Panc1 (cell line): Measurements from ENCODE around the gene FRK. TPM values are rescaled to one million over a fixed set of nuclear protein-coding genes. Genes with fewer than 3 reads are reported as not detected.

Source experiments
- ATAC-seq: fragments of 200-7000 bp; cut with Tn5 transposase; 2 replicates; pipeline ENCODE4 v1.9.1; 2020; ENCODE audit warnings: mild to moderate bottlenecking, moderate library complexity
- BruUV-seq: library from RNA; stranded (reverse); fragments of 400-500 nt; replicated peaks from 2 replicates; lab custom pipeline; 2021; lab: Mats Ljungman, UMichigan
- CTCF ChIA-PET: fragments of 300-600 bp; sonication (Branson Sonifier 250); formaldehyde crosslinking; loops from one replicate; lab custom pipeline; 2022; ENCODE audit warnings: antibody characterized with exemption; lab: Charles Lee
- POLR2A ChIA-PET: fragments of 300-600 bp; sonication (Branson Sonifier 250); formaldehyde crosslinking; loops from one replicate; lab custom pipeline; 2022; ENCODE audit warnings: antibody characterized with exemption; lab: Charles Lee
- DNase-seq: peaks from one replicate; pipeline ENCODE4 v3.0.0-alpha.2; 2010; ENCODE audit warnings: low read depth, low spot score
- H3K27ac ChIP-seq: 2 replicates; pipeline ENCODE4 v1.5.1; 2011; ENCODE audit warnings: mild to moderate bottlenecking, low read length, inconsistent platforms
- H3K27me3 ChIP-seq: fragments of 200-500 bp; sonication (Bioruptor generic); 2 replicates; pipeline ENCODE4 v1.6.0; 2014; ENCODE audit warnings: low read length, inconsistent platforms; ENCODE audit not compliant: control insufficient read depth, insufficient read depth
- H3K36me3 ChIP-seq: fragments of 200-500 bp; sonication (Bioruptor generic); 2 replicates; pipeline ENCODE4 v1.5.1; 2014; ENCODE audit warnings: inconsistent platforms, mild to moderate bottlenecking, low read length, moderate library complexity; ENCODE audit not compliant: control insufficient read depth, insufficient read depth
- H3K4me1 ChIP-seq: 2 replicates; pipeline ENCODE4 v1.5.1; 2011; ENCODE audit warnings: inconsistent platforms, mild to moderate bottlenecking, low read length, moderate library complexity; ENCODE audit not compliant: control insufficient read depth, insufficient read depth
- H3K4me3 ChIP-seq, 2 experiments: 2 replicates each; pipeline ENCODE4 v1.5.1; 2011 to 2012; ENCODE audit warnings: low read depth in 2 of 2, low read length in 2 of 2, mild to moderate bottlenecking in 2 of 2, inconsistent platforms in 1 of 2, moderate library complexity in 1 of 2
- H3K9me3 ChIP-seq: fragments of 200-500 bp; sonication (Bioruptor generic); 2 replicates; pipeline ENCODE4 v1.5.1; 2014; ENCODE audit warnings: low read depth, mild to moderate bottlenecking, inconsistent platforms, low read length, moderate library complexity; ENCODE audit not compliant: control insufficient read depth, insufficient read depth
- CTCF ChIP-seq: fragments of 450-650 bp; IDR thresholded peaks from 2 replicates; pipeline ENCODE4 v1.5.1; 2017; ENCODE audit warnings: mild to moderate bottlenecking
- POLR2AphosphoS5 ChIP-seq: IDR thresholded peaks from 2 replicates; pipeline ENCODE4 v1.6.1; 2012; ENCODE audit warnings: mild to moderate bottlenecking, low read depth, low read length, moderate library complexity
- REST ChIP-seq, 2 experiments: IDR thresholded peaks; 2 replicates each; pipeline ENCODE4 v1.6.1; 2011 to 2012; ENCODE audit warnings: low read depth in 2 of 2, control low read depth in 1 of 2, low read length in 1 of 2, mild to moderate bottlenecking in 1 of 2, moderate library complexity in 1 of 2; ENCODE audit not compliant: insufficient read depth in 1 of 2
- SIN3A ChIP-seq: IDR thresholded peaks from 2 replicates; pipeline ENCODE4 v1.6.1; 2012; ENCODE audit warnings: low read depth, mild to moderate bottlenecking, low read length, moderate library complexity, borderline replicate concordance; ENCODE audit not compliant: insufficient read depth
- TCF7L2 ChIP-seq: IDR thresholded peaks from 2 replicates; pipeline ENCODE4 v1.6.1; 2011; ENCODE audit warnings: mild to moderate bottlenecking, low read depth, low read length, inconsistent platforms
- in situ Hi-C: cut with HindIII; loops from 2 replicates; pipeline ENCODE4 v1.10.0; 2016; ENCODE audit warnings: low sequenced_read_pairs, low pct_unique_long_range_greater_than_20kb
- intact Hi-C: fragments of 100-400 bp; cut with micrococcal nuclease; formaldehyde crosslinking; loops from one replicate; pipeline ENCODE4 v1.10.0; 2022; ENCODE audit not compliant: unreplicated experiment
- total RNA-seq: library from RNA; stranded (reverse); gene quantifications from one replicate; pipeline ENCODE4 v1.2.1, GENCODE V29; 2021; ENCODE audit not compliant: unreplicated experiment

The FRK gene
- total RNA-seq, 1 experiment from 2014 or later: 2.5 TPM

DNA sequence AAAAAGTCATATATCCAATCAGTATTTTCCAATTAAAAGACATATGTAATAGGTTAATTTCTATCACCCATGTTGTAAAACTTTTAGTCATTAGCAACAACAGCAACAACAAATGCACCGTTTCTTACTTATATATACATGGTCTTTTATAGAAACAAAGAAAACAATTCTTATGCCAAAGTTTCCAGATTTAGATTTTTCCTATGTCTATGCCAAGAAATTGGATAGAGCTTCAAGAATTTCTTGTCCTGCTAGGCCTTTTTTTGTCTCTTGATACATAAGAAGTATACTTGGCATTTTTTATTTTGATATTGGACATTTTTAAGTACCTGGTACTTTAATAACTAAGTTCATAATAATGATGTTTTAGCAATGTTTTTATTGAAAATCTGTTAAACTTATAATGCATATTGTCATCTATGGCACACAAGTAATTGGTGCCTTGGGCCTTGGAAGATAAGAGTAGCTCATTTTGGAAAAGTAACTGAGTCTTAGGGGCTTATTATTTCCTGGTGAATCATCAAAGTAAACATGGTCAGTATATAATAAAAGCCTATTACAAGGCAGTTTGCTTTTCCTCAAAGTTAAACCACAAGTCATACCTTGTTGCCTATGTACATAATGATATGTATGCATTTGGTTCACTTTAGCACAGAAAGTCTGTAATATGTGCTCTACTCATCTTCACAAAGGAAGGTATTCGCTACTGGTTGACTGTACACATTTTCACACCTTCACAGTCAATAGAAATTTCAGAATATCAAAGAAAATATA is 10.1 kb upstream of the FRK start:
- intact Hi-C loops (no loop called here), in situ Hi-C loops (no loop called here)
- CTCF ChIA-PET: no interaction called here
- Histone ChIP-seq H3K27me3 (no peaks in the 10 kb centered on the region; the same call in 1 of the 2 replicates), H3K4me1 (peaks cover 8% of the 10 kb centered on the region; the same call in 1 of the 2 replicates), H3K9me3 (no peaks in the 10 kb centered on the region), H3K36me3 (no peaks in the 10 kb centered on the region), H3K27ac (no peak overlapping the region), H3K4me3 (no peak overlapping the region)
- ATAC-seq (peak; percentile 68), DNase-seq (no peak)
- POLR2A ChIA-PET: no interaction called here
- no TSS peak for BruUV-seq
- TF ChIP-seq POLR2AphosphoS5 (no peak), SIN3A (no peak), TCF7L2 (no peak), CTCF (no peak), REST (IDR thresholded peaks at IDR 0.05; ENCODE audit: insufficient read depth in 1 of 2, low read depth in 2 of 2, low read length in 1 of 2) (no peak)

- peaks cover 8% of the 10 kb centered on the region; the same call in 1 of the 2 replicates for H3K4me1 ChIP-seq
- H3K27ac ChIP-seq: no peak overlapping the region
- CTCF ChIA-PET: no interaction called here
- no peaks in the 10 kb centered on the region for H3K36me3 ChIP-seq
- POLR2A ChIA-PET: no interaction called here
- intact Hi-C loops (no loop called here), in situ Hi-C loops (no loop called here)
- no peak for ATAC-seq
- BruUV-seq: no TSS peak
- TF ChIP-seq REST (IDR thresholded peaks at IDR 0.05; ENCODE audit: insufficient read depth in 1 of 2, low read depth in 2 of 2, low read length in 1 of 2): no peak
- no peak for TF ChIP-seq POLR2AphosphoS5
- TF ChIP-seq CTCF: no peak
- TF ChIP-seq TCF7L2: no peak
- TF ChIP-seq SIN3A: no peak
- DNase-seq: no peak
- no peaks in the 10 kb centered on the region for H3K9me3 ChIP-seq
- no peaks in the 10 kb centered on the region; the same call in 1 of the 2 replicates for H3K27me3 ChIP-seq
- H3K4me3 ChIP-seq: no peak overlapping the region
Measured at GRCh38 chr6:116070101-116070500, 9.4 kb upstream of the FRK start.
